NCI-H1105 treated with DMSO at 0.1 percent for 48 hours (cell line): Measurements from ENCODE around the gene ZNF486.
A peak's percentile ranks its signal among the peaks of the same experiment; 100 is the strongest.
"Not testable (repeated sequence)": the region's sequence is repeated elsewhere in the genome, so short reads cannot be mapped to it uniquely, and the experiment has no call there.

ENCODE experiments used
- DNase-seq: peaks from one replicate; lab custom pipeline; 2025; lab: John Stamatoyannopoulos, UW

ZNF486 gene

GRCh38 chr19:20167020-20167644, at the start of gene ZNF486:
Gene ZNF486, plus strand, starts transcription at chr19:20167214. Its CDS starts 117 bp downstream, at chr19:20167331.
- DNase-seq: peak; percentile 10

- not testable (repeated sequence) for DNase-seq
These were observed 48.8 kb upstream of the ZNF486 start for GRCh38 chr19:20118064-20118839.

- DNase-seq: no peak
These were observed 42.1 kb upstream of the ZNF486 start for GRCh38 chr19:20124879-20125278.

- DNase-seq: not testable (repeated sequence)
These were observed 34.1 kb upstream of the ZNF486 start for GRCh38 chr19:20132933-20133332.

GRCh38 chr19:20137714-20138113, 29.3 kb upstream of the ZNF486 start:
- not testable (repeated sequence) for DNase-seq

DNA sequence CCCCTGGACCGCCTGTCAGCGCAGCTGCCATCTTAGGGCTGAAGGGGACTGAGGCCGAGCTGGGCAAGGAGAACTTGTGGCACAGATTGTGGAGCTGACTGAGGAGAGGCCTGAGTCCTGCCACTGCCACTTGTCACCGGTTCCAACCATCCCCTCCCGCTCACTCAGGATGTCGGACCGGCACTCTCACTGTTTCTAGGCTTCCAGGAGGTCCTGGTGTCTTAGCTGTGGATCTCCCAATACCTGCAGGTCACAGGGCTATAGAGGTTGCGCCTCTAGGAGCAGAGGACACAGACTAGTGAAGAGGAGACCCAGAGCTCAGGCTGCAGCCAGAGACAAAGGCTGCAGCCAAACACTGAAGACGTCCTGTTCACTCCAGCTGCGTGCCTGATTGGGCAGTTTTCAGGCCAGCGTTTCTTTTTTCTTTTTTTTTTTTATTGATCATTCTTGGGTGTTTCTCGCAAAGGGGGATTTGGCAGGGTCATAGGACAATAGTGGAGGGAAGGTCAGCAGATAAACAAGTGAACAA, 15.3 kb upstream of the ZNF486 start:
- no peak for DNase-seq

DNA sequence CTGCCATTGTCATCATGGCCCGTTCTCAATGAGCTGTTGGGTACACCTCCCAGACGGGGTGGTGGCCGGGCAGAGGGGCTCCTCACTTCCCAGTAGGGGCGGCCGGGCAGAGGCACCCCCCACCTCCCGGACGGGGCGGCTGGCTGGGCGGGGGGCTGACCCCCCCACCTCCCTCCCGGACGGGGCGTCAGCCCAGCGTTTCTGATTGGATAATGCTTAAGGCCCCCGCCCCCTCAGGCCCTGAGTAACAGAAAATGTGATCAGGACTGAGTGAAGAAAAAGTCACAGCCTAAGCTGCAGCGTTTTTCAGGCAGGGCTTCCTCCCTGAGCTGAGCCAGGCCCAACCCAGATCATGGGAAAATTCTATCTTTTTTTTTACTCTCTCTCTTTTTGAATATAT, 14.5 kb upstream of the ZNF486 start:
- DNase-seq: not testable (repeated sequence)

DNA sequence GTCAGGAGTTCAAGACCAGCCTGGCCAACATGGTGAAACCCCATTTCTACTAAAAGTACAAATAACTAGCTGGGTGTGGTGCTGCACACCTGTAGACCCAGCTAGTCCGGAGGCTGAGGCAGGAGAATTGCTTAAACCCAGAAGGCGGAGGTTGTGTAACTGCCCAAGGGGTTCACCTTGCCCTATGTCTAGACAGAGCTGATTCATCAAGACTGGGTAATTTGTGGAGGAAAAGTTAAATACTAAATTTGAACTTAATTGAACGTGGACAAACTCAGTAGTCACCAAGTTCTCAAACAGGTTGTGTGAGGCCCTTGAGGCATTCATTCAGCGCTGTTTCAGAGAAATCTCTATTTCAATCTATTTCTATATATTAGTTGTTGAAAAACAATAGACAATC, 13.7 kb upstream of the ZNF486 start:
- DNase-seq: no peak

GRCh38 chr19:20154636-20155035, 12.4 kb upstream of the ZNF486 start:
- no peak for DNase-seq

- no peak for DNase-seq
These were observed 4.2 kb upstream of the ZNF486 start for GRCh38 chr19:20162821-20163220.

DNA sequence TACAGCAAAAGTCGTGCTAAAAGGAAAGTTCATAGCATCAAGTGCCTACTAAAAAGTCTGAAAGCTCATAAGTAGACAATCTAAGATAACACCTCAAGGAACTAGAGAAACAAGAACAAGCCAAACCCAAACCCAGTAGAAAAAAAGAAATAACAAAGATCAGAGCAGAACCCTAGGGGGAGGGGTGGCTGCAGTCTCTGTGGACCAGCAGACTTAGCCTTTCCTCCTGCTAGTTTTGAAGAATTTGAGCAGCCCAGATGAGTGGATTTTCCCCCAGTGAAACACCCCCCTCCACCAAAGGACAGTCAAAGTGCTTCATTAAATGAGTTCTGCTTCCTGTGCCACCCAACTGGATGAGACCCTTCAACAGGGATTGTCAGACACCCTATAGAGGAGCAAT, 2.6 kb upstream of the ZNF486 start:
- no peak for DNase-seq

DNA sequence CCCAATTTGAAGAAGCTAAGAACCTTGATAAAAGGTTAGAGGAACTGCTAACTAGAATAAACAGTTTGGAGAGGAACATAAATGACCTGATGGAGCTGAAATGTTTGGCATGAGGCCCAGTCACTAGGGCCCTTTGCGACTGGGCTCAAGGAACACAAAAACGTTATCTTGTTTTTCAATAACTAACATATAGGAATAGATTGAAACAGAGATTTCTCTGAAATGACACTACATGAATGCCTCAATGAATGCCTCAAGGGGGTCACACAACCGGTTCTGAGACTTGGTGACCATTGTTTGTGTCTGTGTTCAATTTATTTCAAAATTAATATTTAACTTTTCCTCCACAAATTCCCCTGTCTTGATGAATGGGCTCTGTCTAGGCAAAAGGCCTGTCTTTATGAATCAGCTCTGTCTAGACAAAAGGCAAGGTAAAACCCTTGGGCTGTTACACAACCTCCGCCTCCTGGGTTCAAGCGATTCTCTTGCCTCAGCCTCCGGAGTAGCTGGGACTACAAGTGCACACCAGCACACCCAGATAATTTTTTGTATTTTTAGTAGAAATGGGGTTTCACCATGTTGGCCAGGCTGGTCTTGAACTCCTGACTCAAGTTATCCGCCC, 932 bp upstream of the ZNF486 start:
- peak; percentile 17 for DNase-seq

GRCh38 chr19:20167651-20168122, 673 bp downstream of the ZNF486 start:
- no peak for DNase-seq

DNA sequence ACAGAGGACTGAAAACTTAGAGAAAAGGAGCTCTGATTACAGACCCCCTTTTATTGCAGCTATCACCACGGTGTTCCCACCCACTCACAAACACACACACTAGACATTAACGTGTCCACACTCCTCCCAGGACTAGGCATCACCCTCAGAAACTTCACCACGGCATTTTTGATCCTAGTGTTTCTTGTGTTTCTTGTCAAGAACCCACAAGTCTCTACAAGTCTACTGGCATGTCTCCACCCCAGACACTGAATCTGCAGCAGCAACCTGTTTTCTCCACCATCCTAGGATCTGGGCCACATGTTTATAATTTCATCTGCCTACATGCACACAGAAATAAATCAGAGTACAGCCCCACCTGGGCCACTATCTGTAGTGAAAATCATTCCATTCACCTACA, 4.3 kb downstream of the ZNF486 start:
- DNase-seq: no peak

DNA sequence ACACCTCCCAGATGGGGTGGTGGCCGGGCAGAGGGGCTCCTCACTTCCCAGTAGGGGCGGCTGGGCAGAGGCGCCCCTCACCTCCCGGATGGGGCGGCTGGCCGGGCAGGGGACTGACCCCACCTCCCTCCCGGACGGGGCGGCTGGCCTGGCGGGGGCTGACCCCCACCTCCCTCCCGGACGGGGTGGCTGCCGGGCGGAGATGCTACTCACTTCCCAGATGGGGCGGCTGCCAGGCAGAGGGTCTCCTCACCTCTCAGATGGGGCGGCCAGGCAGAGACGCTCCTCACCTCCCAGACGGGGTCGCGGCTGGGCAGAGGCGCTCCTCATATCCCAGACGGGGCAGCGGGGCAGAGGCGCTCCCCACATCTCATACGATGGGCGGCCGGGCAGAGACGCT, 8.8 kb downstream of the ZNF486 start:
- not testable (repeated sequence) for DNase-seq

DNA sequence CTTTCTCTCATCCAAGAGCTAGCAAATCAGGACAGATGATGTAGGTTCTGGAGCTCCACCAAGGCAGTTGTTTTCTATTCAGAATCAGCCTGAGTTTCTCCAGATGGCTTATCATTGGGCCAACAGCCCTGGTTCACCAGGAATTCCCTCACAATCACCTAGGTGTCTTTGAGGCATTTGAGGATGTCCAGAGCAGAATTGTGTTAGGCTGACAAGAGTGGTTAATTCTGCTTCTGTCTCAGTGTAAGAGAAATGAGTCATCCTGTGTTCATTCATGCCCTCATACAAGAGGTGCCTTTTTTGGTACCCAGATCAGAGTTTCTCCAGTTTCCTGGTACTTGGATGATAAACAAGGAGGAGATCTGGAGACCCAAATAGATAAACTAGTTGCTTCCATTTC, 12.9 kb downstream of the ZNF486 start:
- not testable (repeated sequence) for DNase-seq

- DNase-seq: peak; percentile 93
These were observed 15.3 kb downstream of the ZNF486 start for GRCh38 chr19:20182222-20182785.

DNA sequence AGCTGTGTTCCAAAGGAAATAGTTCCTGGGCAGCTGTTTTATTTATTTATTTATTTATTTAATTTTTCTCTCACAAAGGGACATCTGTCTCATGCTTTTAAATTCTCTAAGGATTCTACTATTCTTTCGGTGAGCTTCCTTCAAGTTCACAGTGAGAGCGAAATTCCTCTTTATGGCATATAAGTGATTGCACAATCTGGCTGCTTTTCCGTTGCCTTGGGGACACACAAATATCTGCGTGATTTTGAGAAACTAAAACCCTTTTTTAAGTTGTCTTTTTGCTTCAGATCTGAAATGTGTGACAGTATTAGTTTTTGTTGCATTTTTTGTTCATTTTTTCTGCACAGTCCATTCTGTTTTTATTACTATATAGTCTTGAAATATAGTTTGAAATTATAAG, 19.2 kb downstream of the ZNF486 start:
- DNase-seq: no peak

- no peak for DNase-seq
These were observed 30.7 kb downstream of the ZNF486 start for GRCh38 chr19:20197747-20198146.

- peak; percentile 60 for DNase-seq
These were observed 42.0 kb downstream of the ZNF486 start for GRCh38 chr19:20209051-20209450.

GRCh38 chr19:20214366-20214765, 47.4 kb downstream of the ZNF486 start:
- DNase-seq: not testable (repeated sequence)

DNA sequence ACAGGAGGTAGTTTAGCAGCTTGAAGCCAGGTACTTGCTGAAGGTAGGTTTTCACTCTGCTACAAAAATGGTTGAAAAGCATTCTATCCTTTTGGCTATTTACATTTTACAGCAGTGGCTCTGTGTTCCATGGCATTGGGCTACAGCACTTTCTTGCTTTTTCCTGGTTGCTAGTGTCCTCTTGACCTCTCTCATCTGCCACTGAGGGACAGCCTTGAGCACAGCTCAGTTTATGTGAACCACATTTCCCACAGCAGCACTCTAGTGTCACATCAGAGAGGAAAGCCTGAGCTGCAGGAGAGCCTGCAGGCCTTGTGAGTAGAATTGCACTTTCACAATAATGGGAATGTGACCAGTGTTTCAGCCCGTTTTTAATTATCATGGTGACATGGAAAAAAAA, 54.6 kb downstream of the ZNF486 start:
- DNase-seq: not testable (repeated sequence)
